SU-DHL-6 (cell line): ENCODE data around the gene CLTCL1.

Experiments used
- EZH2phosphoT487 ChIP-seq: fragments of 200-600 bp; sonication (generic), shearing (Covaris generic); conservative IDR thresholded peaks from 2 replicates; pipeline ENCODE4 v1.6.1; 2018; ENCODE audit warnings: mild to moderate bottlenecking, antibody characterized with exemption, low read length, moderate library complexity, mixed read lengths
- TF ChIP-seq, protein P1 (sequence below): fragments of 200-600 bp; sonication (generic); IDR thresholded peaks from one replicate; pipeline ENCODE4 v1.5.1; 2017; ENCODE audit warnings: antibody characterized with exemption, mild to moderate bottlenecking, low read length, moderate library complexity; ENCODE audit not compliant: insufficient read depth, poor library complexity, severe bottlenecking

DNA sequence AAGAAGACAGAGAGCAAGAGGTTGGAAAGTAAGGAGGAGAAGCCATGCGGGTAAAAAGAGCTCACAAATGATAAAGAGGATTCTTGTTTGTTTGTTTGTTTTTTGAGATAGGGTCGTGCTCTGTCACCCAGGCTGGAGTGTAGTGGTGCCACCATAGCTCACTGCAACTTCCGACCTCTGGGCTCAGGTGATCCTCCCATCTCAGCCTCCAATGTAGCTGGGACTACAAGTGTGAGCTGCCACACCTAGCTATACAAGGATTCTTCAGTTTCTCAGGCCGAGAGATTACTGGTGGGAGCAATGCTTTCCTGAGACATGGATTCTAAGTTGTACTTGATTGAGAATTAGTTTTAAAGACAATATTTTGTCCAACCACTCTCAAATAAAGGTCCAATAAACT, 55.6 kb downstream of the CLTCL1 start:
- TF ChIP-seq, protein P1, sequence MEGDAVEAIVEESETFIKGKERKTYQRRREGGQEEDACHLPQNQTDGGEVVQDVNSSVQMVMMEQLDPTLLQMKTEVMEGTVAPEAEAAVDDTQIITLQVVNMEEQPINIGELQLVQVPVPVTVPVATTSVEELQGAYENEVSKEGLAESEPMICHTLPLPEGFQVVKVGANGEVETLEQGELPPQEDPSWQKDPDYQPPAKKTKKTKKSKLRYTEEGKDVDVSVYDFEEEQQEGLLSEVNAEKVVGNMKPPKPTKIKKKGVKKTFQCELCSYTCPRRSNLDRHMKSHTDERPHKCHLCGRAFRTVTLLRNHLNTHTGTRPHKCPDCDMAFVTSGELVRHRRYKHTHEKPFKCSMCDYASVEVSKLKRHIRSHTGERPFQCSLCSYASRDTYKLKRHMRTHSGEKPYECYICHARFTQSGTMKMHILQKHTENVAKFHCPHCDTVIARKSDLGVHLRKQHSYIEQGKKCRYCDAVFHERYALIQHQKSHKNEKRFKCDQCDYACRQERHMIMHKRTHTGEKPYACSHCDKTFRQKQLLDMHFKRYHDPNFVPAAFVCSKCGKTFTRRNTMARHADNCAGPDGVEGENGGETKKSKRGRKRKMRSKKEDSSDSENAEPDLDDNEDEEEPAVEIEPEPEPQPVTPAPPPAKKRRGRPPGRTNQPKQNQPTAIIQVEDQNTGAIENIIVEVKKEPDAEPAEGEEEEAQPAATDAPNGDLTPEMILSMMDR = no peak
- no peak for TF ChIP-seq EZH2phosphoT487
